Endodermal cell (in vitro differentiated cells): ENCODE measurements around the gene DNPEP. TPM values are rescaled to one million over a fixed set of nuclear protein-coding genes. Genes with fewer than 3 reads are reported as not detected.

Experiments
- DNase-seq: peaks from one replicate; pipeline ENCODE4 v3.0.0-alpha.2; 2017
- H3K27ac ChIP-seq: 2 replicates; pipeline ENCODE4 v1.5.1; 2013; ENCODE audit warnings: mild to moderate bottlenecking, low read depth, low read length, moderate library complexity
- H3K27me3 ChIP-seq: 2 replicates; pipeline ENCODE4 v1.6.1; 2013; ENCODE audit warnings: mild to moderate bottlenecking, low read length, moderate library complexity; ENCODE audit not compliant: insufficient read depth, control insufficient read depth, poor library complexity, severe bottlenecking
- H3K36me3 ChIP-seq: 2 replicates; pipeline ENCODE4 v1.7.0; 2013; ENCODE audit warnings: mild to moderate bottlenecking, low read length, moderate library complexity; ENCODE audit not compliant: control insufficient read depth, insufficient read depth
- H3K4me1 ChIP-seq: one replicate; pipeline ENCODE4 v1.7.0; 2013; ENCODE audit warnings: low read length; ENCODE audit not compliant: control insufficient read depth, insufficient read depth
- H3K4me3 ChIP-seq: 2 replicates; pipeline ENCODE4 v1.5.1; 2013; ENCODE audit warnings: mild to moderate bottlenecking, low read length, moderate library complexity
- H3K9ac ChIP-seq: 2 replicates; pipeline ENCODE4 v1.6.1; 2013; ENCODE audit warnings: mild to moderate bottlenecking, low read length, moderate library complexity; ENCODE audit not compliant: poor library complexity, severe bottlenecking; ENCODE audit errors: extremely low read depth
- H3K9me3 ChIP-seq: 2 replicates; pipeline ENCODE4 v1.6.1; 2013; ENCODE audit warnings: mild to moderate bottlenecking, low read length, moderate library complexity; ENCODE audit not compliant: control insufficient read depth
- H3K27ac Mint-ChIP-seq: 2 replicates; pipeline ENCODE4 v1.8.0; 2020; ENCODE audit warnings: mixed read lengths
- H3K27me3 Mint-ChIP-seq: 2 replicates; pipeline ENCODE4 v1.8.0; 2021; ENCODE audit warnings: mild to moderate bottlenecking, mixed read lengths; ENCODE audit not compliant: insufficient read depth
- H3K36me3 Mint-ChIP-seq: 2 replicates; pipeline ENCODE4 v1.8.0; 2020; ENCODE audit warnings: low read depth, mixed read lengths
- H3K4me1 Mint-ChIP-seq: 2 replicates; pipeline ENCODE4 v1.8.0; 2020; ENCODE audit warnings: mixed read lengths
- H3K4me3 Mint-ChIP-seq: 2 replicates; pipeline ENCODE4 v1.8.0; 2020; ENCODE audit warnings: mild to moderate bottlenecking, moderate library complexity, mixed read lengths
- H3K9me3 Mint-ChIP-seq: 2 replicates; pipeline ENCODE4 v1.8.0; 2020; ENCODE audit warnings: mild to moderate bottlenecking, mixed read lengths
- CTCF ChIP-seq: fragments of 200-600 bp; sonication (generic); conservative IDR thresholded peaks from 2 replicates; pipeline ENCODE4 v1.5.0; 2021; ENCODE audit warnings: antibody characterized with exemption, mild to moderate bottlenecking
- WGBS, 2 experiments: methylation state at CpG; one replicate each; pipeline versions ENCODE4 v1.1.5 to v1.1.7; 2013; ENCODE audit warnings: missing lambda C conversion rate in 2 of 2, mixed read lengths in 1 of 2; ENCODE audit not compliant: insufficient coverage in 1 of 2, insufficient read length in 1 of 2; 5-methylcytosine and 5-hydroxymethylcytosine counted together
- total RNA-seq, 2 donors: library from RNA; stranded (reverse); fragmentation: NEBNext Ultra II Directional in 1 of 2; extraction: Animal tissue kit (Norgen Biotek cat#: 25700) in 1 of 2; gene quantifications; 2 replicates in 1 of 2; 3 replicates in 1 of 2; pipeline ENCODE4 v1.2.1, GENCODE V29; 2021

Gene DNPEP
- total RNA-seq, 2 donors from 2014 or later = 54.6 to 76.1 TPM

- WGBS, 2 experiments = 93 to 94% methylated on average over 2 to 12 of the region's 12 CpGs
- peaks cover 40% of the 10 kb centered on the region for H3K27me3 Mint-ChIP-seq
- H3K4me3 Mint-ChIP-seq = peak overlapping the region; percentile 28
- H3K4me1 Mint-ChIP-seq = no peaks in the 10 kb centered on the region
- no peak overlapping the region for H3K27ac Mint-ChIP-seq
- H3K4me3 ChIP-seq = no peak overlapping the region
- TF ChIP-seq CTCF = no peak
- no peak for DNase-seq
- H3K9me3 Mint-ChIP-seq = peaks cover 2% of the 10 kb centered on the region
- H3K27me3 ChIP-seq = no peaks in the 10 kb centered on the region
- no peak overlapping the region for H3K9ac ChIP-seq
- H3K27ac ChIP-seq = no peak overlapping the region
- no peaks in the 10 kb centered on the region for H3K9me3 ChIP-seq
- no peaks in the 10 kb centered on the region for H3K36me3 Mint-ChIP-seq
- no peaks in the 10 kb centered on the region for H3K36me3 ChIP-seq
- H3K4me1 ChIP-seq = no peaks in the 10 kb centered on the region
These were observed 31.3 kb upstream of the DNPEP start for GRCh38 chr2:219419012-219419324.

- Mint-ChIP-seq H3K27ac (no peak within 1 kb of the TSS), H3K4me1 (no peaks in the 10 kb centered on the region), H3K9me3 (peaks cover 2% of the 10 kb centered on the region), H3K27me3 (peaks cover 36% of the 10 kb centered on the region), H3K36me3 (no peaks in the 10 kb centered on the region), H3K4me3 (peak within 1 kb of the TSS; percentile 28)
- Histone ChIP-seq H3K36me3 (no peaks in the 10 kb centered on the region), H3K27ac (no peak within 1 kb of the TSS), H3K9me3 (peaks cover under 1% of the 10 kb centered on the region), H3K9ac (no peak within 1 kb of the TSS), H3K4me1 (no peaks in the 10 kb centered on the region), H3K4me3 (no peak within 1 kb of the TSS), H3K27me3 (no peaks in the 10 kb centered on the region)
- 90 to 96% methylated on average over 67 to 98 of the region's 98 CpGs for WGBS, 2 experiments
- peak; percentile 48 for TF ChIP-seq CTCF
- DNase-seq = peak; percentile 81
These were observed 30.7 kb upstream of the DNPEP start, which contains the start of gene DES for GRCh38 chr2:219418155-219419011. TSS of gene DES (plus strand) at chr2:219418377. CDS start at chr2:219418463, 86 bp downstream.

- Mint-ChIP-seq H3K4me1 (no peaks in the 10 kb centered on the region), H3K36me3 (no peaks in the 10 kb centered on the region), H3K27ac (no peak overlapping the region), H3K9me3 (peaks cover 7% of the 10 kb centered on the region), H3K4me3 (no peak overlapping the region), H3K27me3 (peaks cover 35% of the 10 kb centered on the region)
- Histone ChIP-seq H3K9me3 (peaks cover 6% of the 10 kb centered on the region), H3K27ac (no peak overlapping the region), H3K4me3 (no peak overlapping the region), H3K36me3 (no peaks in the 10 kb centered on the region), H3K4me1 (no peaks in the 10 kb centered on the region), H3K9ac (no peak overlapping the region), H3K27me3 (no peaks in the 10 kb centered on the region)
- peak; percentile 43 for DNase-seq
- 83 to 87% methylated on average over 3 to 9 of the region's 9 CpGs for WGBS, 2 experiments
- TF ChIP-seq CTCF = no peak
These were observed 29.7 kb upstream of the DNPEP start for GRCh38 chr2:219417374-219417773.
